ENCODE data around the gene COL5A3. TPM values are rescaled to one million over a fixed set of nuclear protein-coding genes. Genes with fewer than 3 reads are reported as not detected.
"Not testable (repeated sequence)": the region's sequence is repeated elsewhere in the genome, so short reads cannot be mapped to it uniquely, and the experiment has no call there.

COL5A3 gene
- total RNA-seq, 1 experiment from 2014 or later, result 3.0 TPM

- DNase-seq (ENCODE audit: low read depth), result peak; percentile 55
These were observed 70.9 kb downstream of the COL5A3 start for GRCh38 chr19:9939301-9939913.

- no peak for DNase-seq (ENCODE audit: low read depth)
These were observed 73.3 kb downstream of the COL5A3 start for GRCh38 chr19:9937001-9937411.

GRCh38 chr19:9936326-9937000 lies 73.8 kb downstream of the COL5A3 start, which contains the start of gene OLFM2:
TSS of gene OLFM2 (minus strand) at chr19:9936515. CDS start at chr19:9936366, 149 bp downstream.
- DNase-seq (ENCODE audit: low read depth), result no peak

GRCh38 chr19:9935506-9936325 lies 74.6 kb downstream of the COL5A3 start:
- no peak for DNase-seq (ENCODE audit: low read depth)

- peak; percentile 80 for DNase-seq (ENCODE audit: low read depth)
These were observed 76.0 kb downstream of the COL5A3 start for GRCh38 chr19:9934132-9934950.

GRCh38 chr19:9932835-9933234 lies 77.5 kb downstream of the COL5A3 start:
- no peak for DNase-seq (ENCODE audit: low read depth)

- DNase-seq (ENCODE audit: low read depth), result no peak
These were observed 78.7 kb downstream of the COL5A3 start for GRCh38 chr19:9931629-9932028.

GRCh38 chr19:9923440-9923839 lies 86.9 kb downstream of the COL5A3 start:
- DNase-seq (ENCODE audit: low read depth), result no peak

GRCh38 chr19:9922782-9923379 lies 87.4 kb downstream of the COL5A3 start:
- DNase-seq (ENCODE audit: low read depth), result not testable (repeated sequence)

- DNase-seq (ENCODE audit: low read depth), result peak; percentile 70
These were observed 93.0 kb downstream of the COL5A3 start for GRCh38 chr19:9917321-9917720.

- no peak for DNase-seq (ENCODE audit: low read depth)
These were observed 93.6 kb downstream of the COL5A3 start for GRCh38 chr19:9916719-9917118.

- DNase-seq (ENCODE audit: low read depth), result peak; percentile 73
These were observed 95.7 kb downstream of the COL5A3 start for GRCh38 chr19:9914315-9915207.

- DNase-seq (ENCODE audit: low read depth), result no peak
These were observed 96.3 kb downstream of the COL5A3 start for GRCh38 chr19:9914001-9914314.

GRCh38 chr19:9913237-9914000 lies 96.9 kb downstream of the COL5A3 start:
- DNase-seq (ENCODE audit: low read depth), result no peak

GRCh38 chr19:9912551-9913236 lies 97.6 kb downstream of the COL5A3 start:
- no peak for DNase-seq (ENCODE audit: low read depth)

GRCh38 chr19:9911524-9912185 lies 98.6 kb downstream of the COL5A3 start:
- DNase-seq (ENCODE audit: low read depth), result no peak

- no peak for DNase-seq (ENCODE audit: low read depth)
These were observed 99.7 kb downstream of the COL5A3 start for GRCh38 chr19:9910625-9911024.
